Endodermal cell (in vitro differentiated cells): ENCODE measurements around the gene PCK2. TPM values are rescaled to one million over a fixed set of nuclear protein-coding genes. Genes with fewer than 3 reads are reported as not detected.

Experiments used
- DNase-seq: peaks from one replicate; pipeline ENCODE4 v3.0.0-alpha.2; 2017
- H3K27ac ChIP-seq: 2 replicates; pipeline ENCODE4 v1.5.1; 2013; ENCODE audit warnings: mild to moderate bottlenecking, low read depth, low read length, moderate library complexity
- H3K27me3 ChIP-seq: 2 replicates; pipeline ENCODE4 v1.6.1; 2013; ENCODE audit warnings: mild to moderate bottlenecking, low read length, moderate library complexity; ENCODE audit not compliant: insufficient read depth, control insufficient read depth, poor library complexity, severe bottlenecking
- H3K36me3 ChIP-seq: 2 replicates; pipeline ENCODE4 v1.7.0; 2013; ENCODE audit warnings: mild to moderate bottlenecking, low read length, moderate library complexity; ENCODE audit not compliant: control insufficient read depth, insufficient read depth
- H3K4me1 ChIP-seq: one replicate; pipeline ENCODE4 v1.7.0; 2013; ENCODE audit warnings: low read length; ENCODE audit not compliant: control insufficient read depth, insufficient read depth
- H3K4me3 ChIP-seq: 2 replicates; pipeline ENCODE4 v1.5.1; 2013; ENCODE audit warnings: mild to moderate bottlenecking, low read length, moderate library complexity
- H3K9ac ChIP-seq: 2 replicates; pipeline ENCODE4 v1.6.1; 2013; ENCODE audit warnings: mild to moderate bottlenecking, low read length, moderate library complexity; ENCODE audit not compliant: poor library complexity, severe bottlenecking; ENCODE audit errors: extremely low read depth
- H3K9me3 ChIP-seq: 2 replicates; pipeline ENCODE4 v1.6.1; 2013; ENCODE audit warnings: mild to moderate bottlenecking, low read length, moderate library complexity; ENCODE audit not compliant: control insufficient read depth
- H3K27ac Mint-ChIP-seq: 2 replicates; pipeline ENCODE4 v1.8.0; 2020; ENCODE audit warnings: mixed read lengths
- H3K27me3 Mint-ChIP-seq: 2 replicates; pipeline ENCODE4 v1.8.0; 2021; ENCODE audit warnings: mild to moderate bottlenecking, mixed read lengths; ENCODE audit not compliant: insufficient read depth
- H3K36me3 Mint-ChIP-seq: 2 replicates; pipeline ENCODE4 v1.8.0; 2020; ENCODE audit warnings: low read depth, mixed read lengths
- H3K4me1 Mint-ChIP-seq: 2 replicates; pipeline ENCODE4 v1.8.0; 2020; ENCODE audit warnings: mixed read lengths
- H3K4me3 Mint-ChIP-seq: 2 replicates; pipeline ENCODE4 v1.8.0; 2020; ENCODE audit warnings: mild to moderate bottlenecking, moderate library complexity, mixed read lengths
- H3K9me3 Mint-ChIP-seq: 2 replicates; pipeline ENCODE4 v1.8.0; 2020; ENCODE audit warnings: mild to moderate bottlenecking, mixed read lengths
- WGBS, 2 experiments: methylation state at CpG; one replicate each; pipeline versions ENCODE4 v1.1.5 to v1.1.7; 2013; ENCODE audit warnings: missing lambda C conversion rate in 2 of 2, mixed read lengths in 1 of 2; ENCODE audit not compliant: insufficient coverage in 1 of 2, insufficient read length in 1 of 2; 5-methylcytosine and 5-hydroxymethylcytosine counted together
- total RNA-seq, 2 donors: library from RNA; stranded (reverse); fragmentation: NEBNext Ultra II Directional in 1 of 2; extraction: Animal tissue kit (Norgen Biotek cat#: 25700) in 1 of 2; gene quantifications; 2 replicates in 1 of 2; 3 replicates in 1 of 2; pipeline ENCODE4 v1.2.1, GENCODE V29; 2021
- TF ChIP-seq, protein P1 (sequence below): fragments of 200-600 bp; sonication (generic); conservative IDR thresholded peaks from 2 replicates; pipeline ENCODE4 v1.5.0; 2021; ENCODE audit warnings: antibody characterized with exemption, mild to moderate bottlenecking

The PCK2 gene
- total RNA-seq, 2 donors from 2014 or later: 37.7 to 42.8 TPM

DNA sequence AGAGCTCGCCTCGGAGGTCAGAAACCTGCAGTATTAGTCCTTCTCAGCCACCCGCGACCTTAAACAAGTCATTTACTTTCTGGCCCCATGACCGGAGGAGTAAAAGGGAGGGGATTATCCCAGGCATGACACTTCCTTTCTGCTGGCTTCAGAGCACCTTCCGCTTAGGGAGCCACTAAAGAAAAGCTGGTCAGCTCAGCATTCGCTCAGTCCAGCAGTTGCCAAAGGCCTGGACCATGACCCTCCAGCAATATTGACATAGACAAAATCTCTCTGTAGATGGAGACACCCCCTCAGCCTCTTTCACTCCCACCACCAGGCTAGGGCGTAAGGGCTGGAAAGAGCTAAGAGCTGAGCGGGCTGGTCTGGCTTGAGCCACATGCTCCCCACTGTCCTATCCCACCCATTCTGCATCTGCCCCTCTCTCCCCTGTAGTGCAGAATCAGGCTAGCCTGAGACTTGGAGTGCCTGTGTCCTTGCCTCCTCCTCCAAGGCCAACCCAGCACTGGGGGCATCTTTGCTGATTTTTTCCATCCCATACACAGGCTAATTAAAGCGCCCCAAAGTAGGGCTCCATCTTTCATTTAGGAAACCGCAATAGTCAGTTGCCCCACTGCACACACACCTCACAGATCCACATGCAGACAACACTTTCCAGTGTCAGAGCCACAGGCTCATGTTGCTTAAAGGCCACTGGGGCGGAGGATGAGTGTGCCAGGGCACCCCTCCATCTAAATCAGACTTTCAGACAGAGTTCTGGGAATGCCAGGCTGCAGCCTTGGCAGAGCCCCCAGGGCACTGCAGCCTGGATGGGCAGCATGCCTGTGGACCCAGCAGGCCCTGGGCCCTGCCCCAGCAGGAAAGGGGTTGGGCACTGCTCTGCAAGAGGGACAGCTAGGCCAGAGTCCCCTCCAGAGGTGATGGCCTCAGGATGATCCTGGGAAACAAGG is 26.7 kb upstream of the PCK2 start:
- Histone ChIP-seq H3K9me3 (no peaks in the 10 kb centered on the region), H3K4me3 (no peak overlapping the region), H3K27ac (no peak overlapping the region), H3K4me1 (no peaks in the 10 kb centered on the region), H3K27me3 (no peaks in the 10 kb centered on the region), H3K36me3 (no peaks in the 10 kb centered on the region), H3K9ac (no peak overlapping the region)
- DNase-seq: no peak
- no peaks in the 10 kb centered on the region for H3K9me3 Mint-ChIP-seq
- 90 to 100% methylated on average over 8 to 12 of the region's 12 CpGs for WGBS, 2 experiments
- no peaks in the 10 kb centered on the region for H3K27me3 Mint-ChIP-seq
- TF ChIP-seq, protein P1, sequence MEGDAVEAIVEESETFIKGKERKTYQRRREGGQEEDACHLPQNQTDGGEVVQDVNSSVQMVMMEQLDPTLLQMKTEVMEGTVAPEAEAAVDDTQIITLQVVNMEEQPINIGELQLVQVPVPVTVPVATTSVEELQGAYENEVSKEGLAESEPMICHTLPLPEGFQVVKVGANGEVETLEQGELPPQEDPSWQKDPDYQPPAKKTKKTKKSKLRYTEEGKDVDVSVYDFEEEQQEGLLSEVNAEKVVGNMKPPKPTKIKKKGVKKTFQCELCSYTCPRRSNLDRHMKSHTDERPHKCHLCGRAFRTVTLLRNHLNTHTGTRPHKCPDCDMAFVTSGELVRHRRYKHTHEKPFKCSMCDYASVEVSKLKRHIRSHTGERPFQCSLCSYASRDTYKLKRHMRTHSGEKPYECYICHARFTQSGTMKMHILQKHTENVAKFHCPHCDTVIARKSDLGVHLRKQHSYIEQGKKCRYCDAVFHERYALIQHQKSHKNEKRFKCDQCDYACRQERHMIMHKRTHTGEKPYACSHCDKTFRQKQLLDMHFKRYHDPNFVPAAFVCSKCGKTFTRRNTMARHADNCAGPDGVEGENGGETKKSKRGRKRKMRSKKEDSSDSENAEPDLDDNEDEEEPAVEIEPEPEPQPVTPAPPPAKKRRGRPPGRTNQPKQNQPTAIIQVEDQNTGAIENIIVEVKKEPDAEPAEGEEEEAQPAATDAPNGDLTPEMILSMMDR: no peak
- no peak overlapping the region for H3K27ac Mint-ChIP-seq
- H3K4me3 Mint-ChIP-seq: no peak overlapping the region
- no peaks in the 10 kb centered on the region for H3K4me1 Mint-ChIP-seq
- no peaks in the 10 kb centered on the region for H3K36me3 Mint-ChIP-seq

DNA sequence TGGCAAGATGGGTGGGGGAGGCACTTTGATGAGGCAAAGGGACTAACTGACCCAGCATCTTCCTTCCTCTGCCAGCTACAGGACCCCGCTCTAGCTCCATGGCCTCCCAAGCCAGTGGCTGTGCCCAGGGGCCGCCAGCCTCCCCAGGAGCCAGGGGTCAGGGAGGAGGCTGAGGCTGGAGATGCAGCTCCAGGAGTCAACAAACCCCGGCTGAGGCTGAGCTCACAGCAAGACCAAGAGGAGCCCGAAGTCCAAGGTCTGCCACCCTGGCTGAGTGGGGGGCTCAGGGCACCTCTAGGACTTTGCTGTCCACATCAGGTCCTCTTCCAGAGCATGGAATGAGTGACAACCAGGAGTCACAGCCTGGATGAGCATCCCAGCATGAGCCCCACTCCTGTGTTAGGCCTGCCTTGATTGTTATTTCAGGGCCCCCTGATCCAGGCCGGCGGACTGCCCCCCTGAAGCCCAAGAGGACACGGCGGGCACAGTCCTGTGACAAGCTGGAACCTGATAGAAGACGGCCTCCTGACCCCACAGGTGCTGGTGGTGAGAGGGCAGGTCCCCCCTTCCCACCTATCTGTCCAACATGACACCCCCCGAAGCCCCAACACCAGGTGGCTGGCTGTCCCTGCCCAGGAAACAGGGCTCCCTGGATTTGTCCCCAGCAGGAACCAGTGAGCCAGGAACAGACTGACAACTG is 25.2 kb upstream of the PCK2 start:
- H3K27me3 ChIP-seq: no peaks in the 10 kb centered on the region
- no peaks in the 10 kb centered on the region for H3K9me3 ChIP-seq
- 88 to 92% methylated on average over 8 to 10 of the region's 10 CpGs for WGBS, 2 experiments
- no peak overlapping the region for H3K27ac ChIP-seq
- Mint-ChIP-seq H3K4me1 (peaks cover 2% of the 10 kb centered on the region), H3K36me3 (no peaks in the 10 kb centered on the region), H3K27me3 (no peaks in the 10 kb centered on the region), H3K27ac (no peak overlapping the region), H3K9me3 (no peaks in the 10 kb centered on the region), H3K4me3 (no peak overlapping the region)
- TF ChIP-seq, protein P1: no peak
- peaks cover under 1% of the 10 kb centered on the region for H3K4me1 ChIP-seq
- DNase-seq: no peak
- no peaks in the 10 kb centered on the region for H3K36me3 ChIP-seq
- H3K9ac ChIP-seq: no peak overlapping the region
- no peak overlapping the region for H3K4me3 ChIP-seq

DNA sequence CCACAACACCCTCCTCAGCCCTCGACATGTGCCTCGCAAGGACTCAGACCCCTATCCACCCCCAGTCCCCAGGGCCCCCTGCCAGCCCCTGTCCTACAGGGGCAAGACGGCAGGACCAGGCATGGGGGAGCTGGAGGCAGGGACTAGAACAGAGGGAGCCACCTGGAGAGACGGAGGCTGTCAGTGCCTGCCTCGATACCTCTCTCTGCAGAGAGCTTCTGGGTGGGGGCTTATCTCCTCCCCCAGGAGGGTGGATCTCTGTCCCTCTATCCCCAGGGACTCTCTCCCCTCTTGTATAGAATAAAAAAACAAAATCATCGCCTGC is 24.7 kb upstream of the PCK2 start:
- no peaks in the 10 kb centered on the region for H3K27me3 Mint-ChIP-seq

More for the DNA sequence above, 24.7 kb upstream of the PCK2 start:
- no peak overlapping the region for H3K27ac Mint-ChIP-seq
- no peaks in the 10 kb centered on the region for H3K36me3 Mint-ChIP-seq
- H3K4me3 ChIP-seq: no peak overlapping the region
- TF ChIP-seq, protein P1: no peak
- DNase-seq: no peak
- peaks cover 2% of the 10 kb centered on the region for H3K4me1 Mint-ChIP-seq
- no peak overlapping the region for H3K9ac ChIP-seq
- 88% methylated on average over 6 of the region's 6 CpGs; no CpG with 5 or more reads in 1 of the 2 experiments for WGBS, 2 experiments
- H3K4me3 Mint-ChIP-seq: no peak overlapping the region
- H3K4me1 ChIP-seq: peaks cover 5% of the 10 kb centered on the region
- H3K9me3 Mint-ChIP-seq: no peaks in the 10 kb centered on the region
- no peaks in the 10 kb centered on the region for H3K9me3 ChIP-seq
- no peak overlapping the region for H3K27ac ChIP-seq
- no peaks in the 10 kb centered on the region for H3K36me3 ChIP-seq
- H3K27me3 ChIP-seq: no peaks in the 10 kb centered on the region
